ENCODE results near the gene CBX7. TPM values are rescaled to one million over a fixed set of nuclear protein-coding genes. Genes with fewer than 3 reads are reported as not detected.

The CBX7 gene
- polyA plus RNA-seq, 2 of the 4 experiments (the other 2 are of a cell fraction): 0.79 to 2.5 TPM

- TF ChIP-seq E2F6 (IDR thresholded peaks at IDR 0.05; ENCODE audit: borderline replicate concordance, low read depth): no peak
- TF ChIP-seq JUNB (IDR thresholded peaks at IDR 0.05): no peak
- TF ChIP-seq CBX2 (IDR thresholded peaks at IDR 0.05; ENCODE audit: borderline replicate concordance, low read depth): no peak
- TF ChIP-seq EHF (CRISPR knock-in tag; IDR thresholded peaks at IDR 0.05): no peak
- TF ChIP-seq BCL3 (IDR thresholded peaks at IDR 0.05): no peak
- TF ChIP-seq HOXB5 (CRISPR knock-in tag; IDR thresholded peaks at IDR 0.05): no peak
- TF ChIP-seq BHLHE40 (IDR thresholded peaks at IDR 0.05; ENCODE audit: low read depth, low read length): no peak
- no peak for TF ChIP-seq CHD4 (IDR thresholded peaks at IDR 0.05; ENCODE audit: borderline replicate concordance)
- no peak for TF ChIP-seq ZFP36 (IDR thresholded peaks at IDR 0.05; ENCODE audit: borderline replicate concordance, partially characterized antibody)
- TF ChIP-seq TP53 (CRISPR knock-in tag; IDR thresholded peaks at IDR 0.05): no peak
- Histone ChIP-seq H3K27ac (no peak overlapping the region), H3K9me3 (no peaks in the 10 kb centered on the region), H3K4me3 (no peak overlapping the region), H3K4me2 (no peak overlapping the region), H3K4me1 (peaks cover 9% of the 10 kb centered on the region)
- CTCF ChIA-PET: interaction anchor here (1.0 to 1.2 kb wide), 3 partner anchors 10 to 348 kb away, joined by 3 to 4 read pairs (median 3); no protein-coding TSS in a partner anchor
- POLR2A ChIA-PET: no interaction called here
- ATAC-seq: no peak
- 85% methylated on average over 13 of the region's 14 CpGs for WGBS (ENCODE audit: missing lambda C conversion rate)
- FAIRE-seq: no peak
- DNase-seq (ENCODE audit: low read depth in 1 of 2, low spot score in 1 of 2): no peak
Measured at GRCh38 chr22:39094717-39095389, 57.6 kb downstream of the CBX7 start.

GRCh38 chr22:39092111-39092862 is 60.2 kb downstream of the CBX7 start:
- FAIRE-seq: no peak
- no peak for DNase-seq (ENCODE audit: low read depth in 1 of 2, low spot score in 1 of 2)
- ChIA-PET POLR2A (no interaction called here), CTCF (interaction anchor here (1.1 kb wide), 1 partner anchor 34 kb away, joined by 3 read pairs; no protein-coding TSS in a partner anchor)
- Histone ChIP-seq H3K9me3 (no peaks in the 10 kb centered on the region), H3K4me1 (peaks cover 4% of the 10 kb centered on the region), H3K27ac (no peak overlapping the region), H3K4me2 (no peak overlapping the region), H3K4me3 (no peak overlapping the region)
- 61% methylated on average over 8 of the region's 8 CpGs for WGBS (ENCODE audit: missing lambda C conversion rate)
- ATAC-seq: no peak
- TF ChIP-seq SMC3 (IDR thresholded peaks at IDR 0.05): no peak
- TF ChIP-seq BHLHE40 (IDR thresholded peaks at IDR 0.05; ENCODE audit: low read depth, low read length): no peak
- TF ChIP-seq HEYL (CRISPR knock-in tag; IDR thresholded peaks at IDR 0.05): no peak
- TF ChIP-seq ATOH8 (CRISPR knock-in tag; IDR thresholded peaks at IDR 0.05; ENCODE audit: low read depth): no peak

GRCh38 chr22:39091126-39092081 is 61.1 kb downstream of the CBX7 start:
- FAIRE-seq (no peak), DNase-seq (ENCODE audit: low read depth in 1 of 2, low spot score in 1 of 2) (no peak), ATAC-seq (no peak)
- Histone ChIP-seq H3K9me3 (no peaks in the 10 kb centered on the region), H3K4me1 (no peaks in the 10 kb centered on the region), H3K4me2 (no peak overlapping the region), H3K27ac (no peak overlapping the region), H3K4me3 (no peak overlapping the region)
- ChIA-PET POLR2A (no interaction called here), CTCF (interaction anchor here (1.1 kb wide), 1 partner anchor 35 kb away, joined by 3 read pairs; no protein-coding TSS in a partner anchor)
- TF ChIP-seq EHF (CRISPR knock-in tag; IDR thresholded peaks at IDR 0.05) (no peak), BCL3 (IDR thresholded peaks at IDR 0.05) (no peak), POLR2A (IDR thresholded peaks at IDR 0.05; ENCODE audit: low read length) (no peak), CBX8 (IDR thresholded peaks at IDR 0.05) (no peak), FOXS1 (CRISPR knock-in tag; IDR thresholded peaks at IDR 0.05) (no peak), MYC (IDR thresholded peaks at IDR 0.05; ENCODE audit: borderline replicate concordance, low read length) (no peak), JUN (IDR thresholded peaks at IDR 0.05) (no peak), SMC3 (IDR thresholded peaks at IDR 0.05) (no peak), HOXB13 (CRISPR knock-in tag; IDR thresholded peaks at IDR 0.05; ENCODE audit: low read depth) (no peak), KDM1A (IDR thresholded peaks at IDR 0.05; ENCODE audit: low read depth) (no peak), HOXB5 (CRISPR knock-in tag; IDR thresholded peaks at IDR 0.05) (no peak), REST (IDR thresholded peaks at IDR 0.05) (no peak)
- 81% methylated on average over 10 of the region's 23 CpGs for WGBS (ENCODE audit: missing lambda C conversion rate)
